Body of pancreas (tissue), 4 donors: ENCODE measurements around the gene ADAMTSL2. TPM values are rescaled to one million over a fixed set of nuclear protein-coding genes. Genes with fewer than 3 reads are reported as not detected.

Experiments
- ATAC-seq: fragments of 150-250 bp; one replicate; pipeline ENCODE4 v1.9.1; 2016
- DNase-seq, 4 donors: peaks; one replicate each; pipeline ENCODE4 v3.0.0-alpha.2; 2019
- H3K27ac ChIP-seq, 4 donors: fragments of 200-600 bp; sonication (generic); 1 replicate in 3 of 4; 2 replicates in 1 of 4; pipeline versions ENCODE4 v1.5.1 to v1.6.1; 2016 to 2019; ENCODE audit warnings: mild to moderate bottlenecking in 1 of 4, mixed read lengths in 1 of 4, moderate library complexity in 1 of 4
- H3K27me3 ChIP-seq, 2 donors: fragments of 200-600 bp; sonication (generic); one replicate each; pipeline ENCODE4 v1.6.0; 2016; ENCODE audit warnings: mild to moderate bottlenecking in 1 of 2
- H3K36me3 ChIP-seq, 2 donors: fragments of 200-600 bp; sonication (generic); replicated peaks in 1 of 2; 2 replicates each; pipeline ENCODE4 v1.5.1; 2016; ENCODE audit warnings: low read depth in 2 of 2; ENCODE audit not compliant: insufficient read depth in 1 of 2
- H3K4me1 ChIP-seq: fragments of 200-600 bp; sonication (generic); one replicate; pipeline ENCODE4 v1.6.0; 2016
- H3K4me3 ChIP-seq, 2 donors: fragments of 200-600 bp; sonication (generic); 1 replicate in 1 of 2; 2 replicates in 1 of 2; pipeline ENCODE4 v1.5.1; 2016 to 2019
- H3K9me3 ChIP-seq, 3 donors: fragments of 200-600 bp; sonication (generic); 1 replicate in 2 of 3; 2 replicates in 1 of 3; pipeline ENCODE4 v1.5.1; 2016
- POLR2A ChIP-seq, 3 donors: fragments of 450-650 bp; IDR thresholded peaks; one replicate each; pipeline ENCODE4 v1.6.1; 2016; ENCODE audit warnings: antibody characterized with exemption in 3 of 3, mild to moderate bottlenecking in 2 of 3
- WGBS, 2 donors: methylation state at CpG; one replicate each; pipeline ENCODE4 v1.1.5; 2017; 5-methylcytosine and 5-hydroxymethylcytosine counted together
- intact Hi-C: fragments of 100-400 bp; cut with DNase I; formaldehyde crosslinking; loops from one replicate; pipeline ENCODE4 v1.15.1; 2023
- total RNA-seq, 2 donors: library from RNA; depleted of rRNA; stranded (reverse); fragments of >200 nt; gene quantifications; one replicate each; pipeline ENCODE4 v1.1.0, GENCODE V29; 2016
- TF ChIP-seq, protein P1 (sequence below), 7 experiments: fragments of 450-650 bp in 4 of 7; fragments of 200-600 bp in 3 of 7; sonication (generic) in 3 of 7; IDR thresholded peaks; one replicate each; pipeline ENCODE4 v1.5.1; 2016 to 2019; ENCODE audit warnings: antibody characterized with exemption in 7 of 7

Gene ADAMTSL2
- total RNA-seq, 2 donors from 2014 or later, result 4.2 to 21.8 TPM

DNA sequence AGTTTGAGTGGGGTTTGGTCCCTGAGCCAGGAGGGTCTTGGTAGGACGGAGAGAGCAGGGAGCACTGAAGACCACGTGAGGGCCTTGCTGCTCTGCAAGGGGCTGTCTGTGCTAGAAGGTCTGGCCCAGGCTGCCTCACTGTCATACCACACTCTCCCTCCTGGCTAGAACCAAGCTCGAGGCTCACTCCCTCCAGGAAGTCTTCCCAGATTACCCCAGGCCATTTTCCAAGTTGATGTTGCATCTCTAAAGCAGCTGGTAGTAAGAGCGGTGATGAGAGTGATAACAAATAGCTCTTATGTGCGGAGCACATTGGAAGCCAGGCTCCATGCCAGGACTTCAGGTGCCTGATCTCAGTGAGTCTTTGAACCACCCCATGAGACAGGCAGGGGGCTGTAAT lies 16.3 kb upstream of the ADAMTSL2 start:
- 55 to 70% methylated on average over 2 to 5 of the region's 5 CpGs for WGBS, 2 donors
- H3K4me3 ChIP-seq, result no peak overlapping the region
- intact Hi-C loops, result no loop called here
- no peak for DNase-seq
- H3K4me1 ChIP-seq, result peaks cover 26% of the 10 kb centered on the region
- TF ChIP-seq, protein P1, sequence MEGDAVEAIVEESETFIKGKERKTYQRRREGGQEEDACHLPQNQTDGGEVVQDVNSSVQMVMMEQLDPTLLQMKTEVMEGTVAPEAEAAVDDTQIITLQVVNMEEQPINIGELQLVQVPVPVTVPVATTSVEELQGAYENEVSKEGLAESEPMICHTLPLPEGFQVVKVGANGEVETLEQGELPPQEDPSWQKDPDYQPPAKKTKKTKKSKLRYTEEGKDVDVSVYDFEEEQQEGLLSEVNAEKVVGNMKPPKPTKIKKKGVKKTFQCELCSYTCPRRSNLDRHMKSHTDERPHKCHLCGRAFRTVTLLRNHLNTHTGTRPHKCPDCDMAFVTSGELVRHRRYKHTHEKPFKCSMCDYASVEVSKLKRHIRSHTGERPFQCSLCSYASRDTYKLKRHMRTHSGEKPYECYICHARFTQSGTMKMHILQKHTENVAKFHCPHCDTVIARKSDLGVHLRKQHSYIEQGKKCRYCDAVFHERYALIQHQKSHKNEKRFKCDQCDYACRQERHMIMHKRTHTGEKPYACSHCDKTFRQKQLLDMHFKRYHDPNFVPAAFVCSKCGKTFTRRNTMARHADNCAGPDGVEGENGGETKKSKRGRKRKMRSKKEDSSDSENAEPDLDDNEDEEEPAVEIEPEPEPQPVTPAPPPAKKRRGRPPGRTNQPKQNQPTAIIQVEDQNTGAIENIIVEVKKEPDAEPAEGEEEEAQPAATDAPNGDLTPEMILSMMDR (IDR thresholded peaks at IDR 0.05), result no peak
- no peak for TF ChIP-seq POLR2A (IDR thresholded peaks at IDR 0.05)
- H3K36me3 ChIP-seq, result no peaks in the 10 kb centered on the region
- H3K27me3 ChIP-seq, result no peaks in the 10 kb centered on the region
- H3K9me3 ChIP-seq, result no peaks in the 10 kb centered on the region
- ATAC-seq, result no peak
- no peak overlapping the region for H3K27ac ChIP-seq

DNA sequence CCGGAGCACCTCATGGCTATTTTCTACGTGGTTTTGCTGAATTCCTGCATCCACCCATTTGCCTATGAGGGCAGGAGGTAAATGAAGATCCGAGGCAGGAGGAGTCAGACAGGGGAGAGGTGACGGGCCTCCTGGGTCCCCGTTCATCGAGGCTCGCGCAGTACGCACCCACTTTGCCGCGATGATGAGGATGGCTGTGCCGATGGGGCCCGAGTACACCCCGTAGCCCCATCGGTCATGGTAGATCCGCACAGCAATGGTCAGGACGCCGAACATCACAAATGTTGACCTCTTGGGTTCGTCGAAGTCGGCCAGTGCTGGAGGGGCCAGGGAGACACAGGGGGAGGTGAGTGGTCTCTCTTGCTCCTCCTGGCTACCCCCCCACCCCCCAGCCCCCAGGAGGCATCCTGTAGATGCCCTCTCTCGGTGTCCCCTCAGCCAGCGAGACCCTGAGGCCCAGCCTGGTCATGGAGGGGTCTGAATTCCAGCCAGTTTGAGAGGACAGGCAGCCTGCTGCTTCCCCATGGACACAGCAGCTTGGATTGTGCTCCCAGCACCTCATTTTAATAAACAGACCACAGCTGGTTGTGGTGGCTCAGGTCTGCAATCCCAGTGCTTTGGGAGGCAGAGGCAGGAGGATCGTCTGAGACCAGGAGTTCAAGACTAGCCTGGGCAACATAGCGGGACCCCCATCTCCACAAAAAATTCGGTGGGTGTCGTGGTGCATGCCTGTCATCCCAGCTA lies 15.6 kb upstream of the ADAMTSL2 start:
- WGBS, 2 donors, result 76 to 89% methylated on average over 11 to 27 of the region's 27 CpGs
- no peak for DNase-seq

DNA sequence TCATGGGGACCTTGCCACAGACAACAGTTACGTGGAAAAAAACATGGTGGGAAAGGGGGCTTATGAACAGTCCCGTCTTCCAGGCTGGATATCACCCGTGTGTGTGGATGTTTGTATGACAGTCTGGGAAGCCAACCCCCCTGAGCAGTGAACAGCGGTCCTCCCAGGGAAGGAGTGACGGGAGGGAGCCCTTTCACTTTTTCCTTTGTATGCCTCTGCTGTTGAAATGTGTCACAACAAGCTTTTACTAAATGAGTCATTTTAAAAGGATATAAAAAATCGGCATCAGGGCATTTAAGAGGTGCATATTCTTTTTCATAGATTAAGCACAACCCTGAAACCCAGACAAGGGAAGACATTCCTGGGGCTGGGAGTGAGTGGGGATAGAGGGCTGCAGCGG lies 14.8 kb upstream of the ADAMTSL2 start:
- Histone ChIP-seq H3K27ac (no peak overlapping the region), H3K4me3 (no peak overlapping the region), H3K36me3 (no peaks in the 10 kb centered on the region), H3K27me3 (no peaks in the 10 kb centered on the region), H3K9me3 (no peaks in the 10 kb centered on the region), H3K4me1 (peaks cover 22% of the 10 kb centered on the region)
- ATAC-seq (no peak), DNase-seq (no peak)
- no peak for TF ChIP-seq POLR2A (IDR thresholded peaks at IDR 0.05)
- TF ChIP-seq, protein P1 (IDR thresholded peaks at IDR 0.05), result no peak
- 68 to 69% methylated on average over 7 of the region's 7 CpGs for WGBS, 2 donors
- intact Hi-C loops, result no loop called here

More for the DNA sequence above, 15.6 kb upstream of the ADAMTSL2 start:
- H3K4me1 ChIP-seq, result peaks cover 26% of the 10 kb centered on the region
- no peak for ATAC-seq
- intact Hi-C loops, result no loop called here
- H3K27ac ChIP-seq, result no peak overlapping the region
- H3K27me3 ChIP-seq, result no peaks in the 10 kb centered on the region
- TF ChIP-seq, protein P1 (IDR thresholded peaks at IDR 0.05), result no peak
- no peak for TF ChIP-seq POLR2A (IDR thresholded peaks at IDR 0.05)
- H3K36me3 ChIP-seq, result no peaks in the 10 kb centered on the region
- H3K9me3 ChIP-seq, result no peaks in the 10 kb centered on the region
- no peak overlapping the region for H3K4me3 ChIP-seq

DNA sequence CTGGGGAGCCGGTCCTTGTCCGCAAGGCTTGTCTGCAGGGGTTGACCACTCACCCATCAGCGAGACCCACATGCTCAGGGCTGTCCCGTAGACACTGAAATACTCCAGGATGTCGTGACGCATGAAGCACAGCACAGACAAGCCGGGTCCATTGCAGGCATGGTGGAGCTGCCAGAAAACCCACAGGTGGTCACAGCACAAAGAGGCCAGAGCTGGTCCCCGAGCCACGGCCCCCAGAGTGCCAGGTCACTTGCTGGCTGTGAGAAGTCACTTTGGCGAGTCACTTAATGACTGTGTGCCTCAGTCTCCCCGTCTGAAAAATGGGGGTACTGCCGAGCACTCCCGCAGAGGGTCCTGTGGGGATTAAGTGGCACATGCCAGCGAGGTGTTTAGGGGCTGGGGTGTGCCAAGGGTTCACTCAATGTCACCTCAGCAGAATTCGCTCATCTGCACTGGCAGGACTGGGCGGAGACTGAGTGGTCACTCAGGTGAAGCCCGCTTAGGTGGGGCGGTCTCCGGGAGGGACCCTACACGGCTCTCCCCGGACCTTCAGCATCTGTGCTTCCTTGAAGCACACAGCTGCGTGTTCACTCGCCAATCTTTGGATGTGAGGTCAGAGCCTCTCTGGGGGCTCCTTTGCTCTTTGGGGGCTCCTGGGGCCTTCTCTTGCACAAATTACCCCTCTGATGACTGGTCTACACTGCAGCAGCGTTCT lies 14.2 kb upstream of the ADAMTSL2 start:
- intact Hi-C loops, result no loop called here
- H3K27me3 ChIP-seq, result no peaks in the 10 kb centered on the region
- WGBS, 2 donors, result 74 to 79% methylated on average over 19 to 24 of the region's 24 CpGs
- H3K4me1 ChIP-seq, result peaks cover 22% of the 10 kb centered on the region
- no peak overlapping the region for H3K4me3 ChIP-seq
- no peak for ATAC-seq
- no peaks in the 10 kb centered on the region for H3K9me3 ChIP-seq
- H3K27ac ChIP-seq, result peak overlapping the region in 3 of 4 donors; percentile 62 to 69 (median 62)
- no peak for TF ChIP-seq POLR2A (IDR thresholded peaks at IDR 0.05)
- TF ChIP-seq, protein P1 (IDR thresholded peaks at IDR 0.05), result no peak
- H3K36me3 ChIP-seq, result no peaks in the 10 kb centered on the region
- DNase-seq, result no peak
